Measurements from ENCODE around the gene CLEC12A. TPM values are rescaled to one million over a fixed set of nuclear protein-coding genes. Genes with fewer than 3 reads are reported as not detected.

Gene CLEC12A
- total RNA-seq, 2 donors from 2014 or later = 0.99 TPM; not detected in 1

GRCh38 chr12:9992296-9992695 lies 21.1 kb downstream of the CLEC12A start:
- no peaks in the 10 kb centered on the region for H3K36me3 ChIP-seq (replicated peaks in 1 of 2; ENCODE audit: insufficient read depth in 1 of 2, low read depth in 2 of 2)
- TF ChIP-seq POLR2A (IDR thresholded peaks at IDR 0.05) (no peak), CTCF (IDR thresholded peaks at IDR 0.05) (no peak)
- no peaks in the 10 kb centered on the region for H3K27me3 ChIP-seq
- intact Hi-C loops (cut with DNase I) = no loop called here
- WGBS, 2 donors = 59 to 71% methylated on average over 4 of the region's 4 CpGs
- no peaks in the 10 kb centered on the region for H3K9me3 ChIP-seq
- no peaks in the 10 kb centered on the region for H3K4me1 ChIP-seq
- H3K4me3 ChIP-seq = no peak overlapping the region
- DNase-seq = no peak
- ATAC-seq = no peak
- no peak overlapping the region for H3K27ac ChIP-seq

GRCh38 chr12:9999016-9999415 lies 27.8 kb downstream of the CLEC12A start, which contains the start of gene CLEC1B:
Gene CLEC1B, minus strand, starts transcription at chr12:9999121. Its CDS starts 21 bp downstream, at chr12:9999100.
- no peaks in the 10 kb centered on the region for H3K27me3 ChIP-seq
- H3K4me3 ChIP-seq = no peak within 1 kb of the TSS
- DNase-seq (no peak), ATAC-seq (no peak)
- no peak within 1 kb of the TSS for H3K27ac ChIP-seq
- no peaks in the 10 kb centered on the region for H3K9me3 ChIP-seq
- H3K4me1 ChIP-seq = no peaks in the 10 kb centered on the region
- H3K36me3 ChIP-seq (replicated peaks in 1 of 2; ENCODE audit: insufficient read depth in 1 of 2, low read depth in 2 of 2) = no peaks in the 10 kb centered on the region
- WGBS, 2 donors = 69 to 80% methylated on average over 3 of the region's 3 CpGs
- TF ChIP-seq POLR2A (IDR thresholded peaks at IDR 0.05) = no peak
- intact Hi-C loops (cut with DNase I) = no loop called here

GRCh38 chr12:10001171-10001776 lies 30.1 kb downstream of the CLEC12A start:
- H3K36me3 ChIP-seq (replicated peaks in 1 of 2; ENCODE audit: insufficient read depth in 1 of 2, low read depth in 2 of 2) = no peaks in the 10 kb centered on the region
- H3K27me3 ChIP-seq = no peaks in the 10 kb centered on the region
- H3K4me3 ChIP-seq = no peak overlapping the region
- ATAC-seq (no peak), DNase-seq (no peak)
- H3K27ac ChIP-seq = no peak overlapping the region
- no peaks in the 10 kb centered on the region for H3K4me1 ChIP-seq
- 50 to 56% methylated on average over 4 of the region's 4 CpGs for WGBS, 2 donors
- intact Hi-C loops (cut with DNase I) = no loop called here
- TF ChIP-seq POLR2A (IDR thresholded peaks at IDR 0.05) = no peak
- no peak for TF ChIP-seq CTCF (IDR thresholded peaks at IDR 0.05)
- no peaks in the 10 kb centered on the region for H3K9me3 ChIP-seq

GRCh38 chr12:10012630-10013330 lies 41.6 kb downstream of the CLEC12A start:
- no peaks in the 10 kb centered on the region for H3K4me1 ChIP-seq
- no peaks in the 10 kb centered on the region for H3K27me3 ChIP-seq
- ATAC-seq = no peak
- no peak overlapping the region for H3K4me3 ChIP-seq
- no peaks in the 10 kb centered on the region for H3K36me3 ChIP-seq (replicated peaks in 1 of 2; ENCODE audit: insufficient read depth in 1 of 2, low read depth in 2 of 2)
- WGBS, 2 donors = 35 to 36% methylated on average over 6 of the region's 6 CpGs
- H3K27ac ChIP-seq = no peak overlapping the region
- DNase-seq = no peak
- TF ChIP-seq CTCF (IDR thresholded peaks at IDR 0.05) (no peak), POLR2A (IDR thresholded peaks at IDR 0.05) (no peak)
- intact Hi-C loops (cut with DNase I) = no loop called here
- H3K9me3 ChIP-seq = no peaks in the 10 kb centered on the region

- Histone ChIP-seq H3K27me3 (no peaks in the 10 kb centered on the region), H3K36me3 (replicated peaks in 1 of 2; ENCODE audit: insufficient read depth in 1 of 2, low read depth in 2 of 2) (no peaks in the 10 kb centered on the region), H3K9me3 (no peaks in the 10 kb centered on the region), H3K4me1 (no peaks in the 10 kb centered on the region), H3K27ac (no peak overlapping the region), H3K4me3 (no peak overlapping the region)
- DNase-seq (no peak), ATAC-seq (no peak)
- TF ChIP-seq CTCF (IDR thresholded peaks at IDR 0.05) = no peak
- TF ChIP-seq POLR2A (IDR thresholded peaks at IDR 0.05) = no peak
- WGBS, 2 donors = 70 to 73% methylated on average over 4 of the region's 4 CpGs
- intact Hi-C loops (cut with DNase I) = no loop called here
Measured at GRCh38 chr12:10015450-10015849, 44.2 kb downstream of the CLEC12A start.
